Measurements from ENCODE around the gene SERPINA4. TPM values are rescaled to one million over a fixed set of nuclear protein-coding genes. Genes with fewer than 3 reads are reported as not detected.

SERPINA4 gene
- total RNA-seq, 2 donors from 2014 or later: 0.37 TPM; not detected in 1

GRCh38 chr14:94558842-94559241 is 2.4 kb upstream of the SERPINA4 start:
- no peaks in the 10 kb centered on the region for H3K9me3 ChIP-seq
- H3K4me3 ChIP-seq: no peak overlapping the region
- no peaks in the 10 kb centered on the region for H3K36me3 ChIP-seq
- no peak overlapping the region for H3K9ac ChIP-seq (ENCODE audit: low read depth in 2 of 2, low read length in 2 of 2)
- H3K27me3 ChIP-seq: no peaks in the 10 kb centered on the region
- H3K4me1 ChIP-seq: no peaks in the 10 kb centered on the region
- H3K27ac ChIP-seq: no peak overlapping the region
- intact Hi-C loops (cut with DNase I): loop anchor here (10.0 kb wide), 1 partner anchor 124 kb away; no protein-coding TSS in a partner anchor
- no peak for DNase-seq
- TF ChIP-seq, protein P1, sequence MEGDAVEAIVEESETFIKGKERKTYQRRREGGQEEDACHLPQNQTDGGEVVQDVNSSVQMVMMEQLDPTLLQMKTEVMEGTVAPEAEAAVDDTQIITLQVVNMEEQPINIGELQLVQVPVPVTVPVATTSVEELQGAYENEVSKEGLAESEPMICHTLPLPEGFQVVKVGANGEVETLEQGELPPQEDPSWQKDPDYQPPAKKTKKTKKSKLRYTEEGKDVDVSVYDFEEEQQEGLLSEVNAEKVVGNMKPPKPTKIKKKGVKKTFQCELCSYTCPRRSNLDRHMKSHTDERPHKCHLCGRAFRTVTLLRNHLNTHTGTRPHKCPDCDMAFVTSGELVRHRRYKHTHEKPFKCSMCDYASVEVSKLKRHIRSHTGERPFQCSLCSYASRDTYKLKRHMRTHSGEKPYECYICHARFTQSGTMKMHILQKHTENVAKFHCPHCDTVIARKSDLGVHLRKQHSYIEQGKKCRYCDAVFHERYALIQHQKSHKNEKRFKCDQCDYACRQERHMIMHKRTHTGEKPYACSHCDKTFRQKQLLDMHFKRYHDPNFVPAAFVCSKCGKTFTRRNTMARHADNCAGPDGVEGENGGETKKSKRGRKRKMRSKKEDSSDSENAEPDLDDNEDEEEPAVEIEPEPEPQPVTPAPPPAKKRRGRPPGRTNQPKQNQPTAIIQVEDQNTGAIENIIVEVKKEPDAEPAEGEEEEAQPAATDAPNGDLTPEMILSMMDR (IDR thresholded peaks at IDR 0.05): no peak

DNA sequence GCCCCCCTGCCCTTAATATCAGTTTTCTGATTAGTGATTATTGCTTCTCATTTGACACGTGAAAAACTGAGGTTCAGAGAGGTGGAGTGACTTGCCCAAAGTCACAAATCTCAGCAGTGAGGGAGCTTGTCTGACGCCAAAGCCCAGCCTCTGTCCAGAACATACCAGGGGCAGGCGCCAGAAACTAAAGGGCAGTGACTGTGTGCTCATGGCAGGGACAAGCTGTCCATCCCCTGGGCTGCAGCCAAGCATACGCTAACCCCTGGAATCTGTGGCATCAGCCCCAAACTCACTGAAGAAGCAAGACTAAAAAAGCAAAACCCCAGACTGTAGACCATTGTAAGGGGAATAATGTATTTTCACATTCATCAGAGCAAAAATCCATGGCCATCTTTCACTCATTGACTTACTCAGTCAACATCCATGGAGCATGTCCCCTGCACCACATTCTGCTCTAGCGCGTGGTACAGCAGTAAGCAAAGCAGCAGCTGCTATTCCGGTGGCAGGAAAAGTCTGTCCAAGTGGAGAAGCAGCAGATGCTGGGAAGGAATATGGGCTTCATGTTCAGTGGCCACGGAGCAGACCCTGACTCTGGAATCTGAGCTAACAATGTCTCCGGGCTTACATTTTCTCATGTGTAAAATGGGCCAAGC is 1.5 kb upstream of the SERPINA4 start:
- H3K27ac ChIP-seq: no peak overlapping the region
- intact Hi-C loops (cut with DNase I): loop anchor here (10.0 kb wide), 1 partner anchor 125 kb away; no protein-coding TSS in a partner anchor
- no peak for DNase-seq

GRCh38 chr14:94560291-94560665 is 964 bp upstream of the SERPINA4 start:
- no peak for DNase-seq
- H3K4me3 ChIP-seq: no peak overlapping the region

More for the DNA sequence above, 1.5 kb upstream of the SERPINA4 start:
- Histone ChIP-seq H3K36me3 (no peaks in the 10 kb centered on the region), H3K4me3 (no peak overlapping the region), H3K9me3 (no peaks in the 10 kb centered on the region), H3K9ac (ENCODE audit: low read depth in 2 of 2, low read length in 2 of 2) (no peak overlapping the region), H3K27me3 (no peaks in the 10 kb centered on the region), H3K4me1 (no peaks in the 10 kb centered on the region)
- TF ChIP-seq, protein P1 (IDR thresholded peaks at IDR 0.05): no peak

DNA sequence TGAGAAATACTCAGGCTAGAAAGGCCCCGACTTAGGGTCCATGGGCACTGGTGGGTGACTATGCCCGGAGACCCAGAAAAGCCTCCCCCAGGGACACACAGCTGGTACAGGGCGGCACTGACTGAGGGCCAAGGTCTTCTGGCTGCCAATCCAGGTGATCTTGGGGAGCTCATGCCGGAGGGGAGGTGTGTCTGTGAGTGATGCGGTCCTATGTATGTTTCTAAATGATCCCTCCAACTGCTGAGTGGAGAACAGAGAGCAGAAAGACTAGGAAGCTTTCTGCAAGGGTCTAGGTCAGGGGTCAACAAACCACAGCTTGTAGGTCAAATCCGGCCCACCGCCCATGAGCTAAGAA is 391 bp downstream of the SERPINA4 start:
- intact Hi-C loops (cut with DNase I): no loop called here
- Histone ChIP-seq H3K27ac (no peak overlapping the region), H3K27me3 (no peaks in the 10 kb centered on the region), H3K9me3 (no peaks in the 10 kb centered on the region), H3K9ac (ENCODE audit: low read depth in 2 of 2, low read length in 2 of 2) (no peak overlapping the region), H3K36me3 (no peaks in the 10 kb centered on the region), H3K4me1 (no peaks in the 10 kb centered on the region), H3K4me3 (no peak overlapping the region)
- no peak for DNase-seq
- TF ChIP-seq, protein P1 (IDR thresholded peaks at IDR 0.05): no peak

More at GRCh38 chr14:94560291-94560665, 964 bp upstream of the SERPINA4 start:
- TF ChIP-seq, protein P1 (IDR thresholded peaks at IDR 0.05): no peak
- no peaks in the 10 kb centered on the region for H3K9me3 ChIP-seq
- no peak overlapping the region for H3K27ac ChIP-seq
- H3K27me3 ChIP-seq: no peaks in the 10 kb centered on the region
- H3K4me1 ChIP-seq: no peaks in the 10 kb centered on the region
- intact Hi-C loops (cut with DNase I): no loop called here
- no peak overlapping the region for H3K9ac ChIP-seq (ENCODE audit: low read depth in 2 of 2, low read length in 2 of 2)
- no peaks in the 10 kb centered on the region for H3K36me3 ChIP-seq

- DNase-seq: no peak
- Histone ChIP-seq H3K27me3 (no peaks in the 10 kb centered on the region), H3K4me3 (no peak overlapping the region), H3K27ac (no peak overlapping the region), H3K9me3 (no peaks in the 10 kb centered on the region), H3K4me1 (no peaks in the 10 kb centered on the region), H3K9ac (ENCODE audit: low read depth in 2 of 2, low read length in 2 of 2) (no peak overlapping the region), H3K36me3 (no peaks in the 10 kb centered on the region)
- TF ChIP-seq, protein P1 (IDR thresholded peaks at IDR 0.05): no peak
- intact Hi-C loops (cut with DNase I): no loop called here
Measured at GRCh38 chr14:94562022-94562421, 780 bp downstream of the SERPINA4 start.
